ENCODE results near the gene HIVEP3. TPM values are rescaled to one million over a fixed set of nuclear protein-coding genes. Genes with fewer than 3 reads are reported as not detected.

The HIVEP3 gene
- polyA plus RNA-seq, 3 donors = 1.3 to 18.5 (median 4.6) TPM

- H3K27ac ChIP-seq (ENCODE audit: low read depth, low read length) = no peak overlapping the region
Measured at GRCh38 chr1:41765152-41765551, 153.6 kb downstream of the HIVEP3 start.

GRCh38 chr1:41764656-41765055 lies 154.1 kb downstream of the HIVEP3 start:
- WGBS, 3 donors = 44 to 58% (median 53%) methylated on average over 4 of the region's 4 CpGs
- no peak overlapping the region for H3K27ac ChIP-seq (ENCODE audit: low read depth, low read length)

More at GRCh38 chr1:41765152-41765551, 153.6 kb downstream of the HIVEP3 start:
- WGBS, 3 donors = 10 to 32% (median 17%) methylated on average over 3 of the region's 3 CpGs

GRCh38 chr1:41762777-41763176 lies 155.9 kb downstream of the HIVEP3 start:
- H3K27ac ChIP-seq (ENCODE audit: low read depth, low read length) = no peak overlapping the region
- WGBS, 3 donors = 97 to 100% (median 100%) methylated on average over 1 of the region's 1 CpG

- WGBS, 3 donors = 68 to 72% (median 68%) methylated on average over 4 of the region's 4 CpGs
- H3K27ac ChIP-seq (ENCODE audit: low read depth, low read length) = no peak overlapping the region
Measured at GRCh38 chr1:41762251-41762650, 156.5 kb downstream of the HIVEP3 start.

- 77 to 93% (median 83%) methylated on average over 3 of the region's 3 CpGs for WGBS, 3 donors
- no peak overlapping the region for H3K27ac ChIP-seq (ENCODE audit: low read depth, low read length)
Measured at GRCh38 chr1:41758904-41759548, 159.7 kb downstream of the HIVEP3 start.

GRCh38 chr1:41758500-41758899 lies 160.2 kb downstream of the HIVEP3 start:
- H3K27ac ChIP-seq (ENCODE audit: low read depth, low read length) = no peak overlapping the region
- WGBS, 3 donors = 77 to 97% (median 89%) methylated on average over 2 of the region's 2 CpGs

- WGBS, 3 donors = 75 to 85% (median 83%) methylated on average over 6 of the region's 6 CpGs
- H3K27ac ChIP-seq (ENCODE audit: low read depth, low read length) = no peak overlapping the region
Measured at GRCh38 chr1:41754540-41754939, 164.2 kb downstream of the HIVEP3 start.

- H3K27ac ChIP-seq (ENCODE audit: low read depth, low read length) = no peak overlapping the region
- 68 to 91% (median 82%) methylated on average over 9 of the region's 9 CpGs for WGBS, 3 donors
Measured at GRCh38 chr1:41752514-41753170, 166.1 kb downstream of the HIVEP3 start.

GRCh38 chr1:41751804-41752513 lies 166.8 kb downstream of the HIVEP3 start:
- H3K27ac ChIP-seq (ENCODE audit: low read depth, low read length) = no peak overlapping the region
- WGBS, 3 donors = 64 to 80% (median 71%) methylated on average over 9 of the region's 9 CpGs

GRCh38 chr1:41749991-41750745 lies 168.6 kb downstream of the HIVEP3 start:
- 70 to 72% (median 71%) methylated on average over 10 to 11 of the region's 11 CpGs for WGBS, 3 donors
- H3K27ac ChIP-seq (ENCODE audit: low read depth, low read length) = no peak overlapping the region

- H3K27ac ChIP-seq (ENCODE audit: low read depth, low read length) = no peak overlapping the region
- 75 to 88% (median 84%) methylated on average over 2 of the region's 2 CpGs for WGBS, 3 donors
Measured at GRCh38 chr1:41745022-41745421, 173.7 kb downstream of the HIVEP3 start.

GRCh38 chr1:41743366-41743765 lies 175.4 kb downstream of the HIVEP3 start:
- no peak overlapping the region for H3K27ac ChIP-seq (ENCODE audit: low read depth, low read length)
- 87 to 97% (median 93%) methylated on average over 3 of the region's 3 CpGs for WGBS, 3 donors

GRCh38 chr1:41742219-41742618 lies 176.5 kb downstream of the HIVEP3 start:
- 64 to 71% (median 66%) methylated on average over 5 of the region's 5 CpGs for WGBS, 3 donors
- no peak overlapping the region for H3K27ac ChIP-seq (ENCODE audit: low read depth, low read length)

- H3K27ac ChIP-seq (ENCODE audit: low read depth, low read length) = no peak overlapping the region
- WGBS, 3 donors = 68 to 86% (median 80%) methylated on average over 7 of the region's 7 CpGs
Measured at GRCh38 chr1:41741244-41741643, 177.5 kb downstream of the HIVEP3 start.

- WGBS, 3 donors = 25 to 75% (median 32%) methylated on average over 5 of the region's 5 CpGs
- H3K27ac ChIP-seq (ENCODE audit: low read depth, low read length) = no peak overlapping the region
Measured at GRCh38 chr1:41740630-41741239, 178.0 kb downstream of the HIVEP3 start.

GRCh38 chr1:41740058-41740457 lies 178.7 kb downstream of the HIVEP3 start:
- WGBS, 3 donors = 86 to 94% (median 92%) methylated on average over 5 of the region's 5 CpGs
- no peak overlapping the region for H3K27ac ChIP-seq (ENCODE audit: low read depth, low read length)

- H3K27ac ChIP-seq (ENCODE audit: low read depth, low read length) = no peak overlapping the region
- WGBS, 3 donors = 20 to 66% (median 28%) methylated on average over 20 to 21 of the region's 21 CpGs
Measured at GRCh38 chr1:41739061-41739955, 179.4 kb downstream of the HIVEP3 start.

All from adipose tissue (tissue), 3 donors.